A673 (cell line): ENCODE measurements around the gene DKKL1. TPM values are rescaled to one million over a fixed set of nuclear protein-coding genes. Genes with fewer than 3 reads are reported as not detected.
A peak's percentile ranks its signal among the peaks of the same experiment; 100 is the strongest.

ENCODE experiments used
- BruUV-seq: library from RNA; stranded (reverse); fragments of 400-500 nt; replicated peaks from 2 replicates; lab custom pipeline; 2021; lab: Mats Ljungman, UMichigan
- CTCF ChIA-PET: fragments of 300-600 bp; sonication (Branson Sonifier 250); formaldehyde crosslinking; loops from one replicate; lab custom pipeline; 2022; ENCODE audit warnings: antibody characterized with exemption; lab: Charles Lee
- POLR2A ChIA-PET: fragments of 300-600 bp; sonication (Branson Sonifier 250); formaldehyde crosslinking; loops from one replicate; lab custom pipeline; 2022; ENCODE audit warnings: antibody characterized with exemption; ENCODE audit not compliant: low non-redundant PET; lab: Charles Lee
- DNase-seq: peaks from one replicate; pipeline ENCODE4 v3.0.0-alpha.2; 2015; ENCODE audit warnings: low spot score
- H3K27ac ChIP-seq: fragments of 200-600 bp; sonication (generic); 2 replicates; pipeline ENCODE4 v1.5.1; 2016; ENCODE audit warnings: mixed run types, low read depth, mild to moderate bottlenecking, mixed read lengths, antibody characterized with exemption, low read length; ENCODE audit not compliant: poor library complexity, severe bottlenecking
- H3K27me3 ChIP-seq: fragments of 200-600 bp; sonication (generic); replicated peaks from 2 replicates; pipeline ENCODE4 v1.6.1; 2017; ENCODE audit warnings: mixed run types, low read depth, mild to moderate bottlenecking, mixed read lengths, antibody characterized with exemption, low read length; ENCODE audit not compliant: insufficient read depth, poor library complexity
- H3K36me3 ChIP-seq: fragments of 200-600 bp; sonication (generic); 2 replicates; pipeline ENCODE4 v1.6.1; 2016; ENCODE audit warnings: mixed run types, mild to moderate bottlenecking, mixed read lengths, antibody characterized with exemption, low read length; ENCODE audit not compliant: insufficient read depth, poor library complexity, severe bottlenecking
- H3K4me1 ChIP-seq: fragments of 200-600 bp; sonication (generic); 2 replicates; pipeline ENCODE4 v1.6.1; 2017; ENCODE audit warnings: mixed run types, mild to moderate bottlenecking, mixed read lengths, antibody characterized with exemption, low read length; ENCODE audit not compliant: insufficient read depth, poor library complexity, severe bottlenecking
- H3K4me3 ChIP-seq: fragments of 200-600 bp; sonication (generic); 2 replicates; pipeline ENCODE4 v1.5.1; 2016; ENCODE audit warnings: low read depth, mixed run types, mild to moderate bottlenecking, mixed read lengths, low read length; ENCODE audit not compliant: poor library complexity, severe bottlenecking
- H3K9me3 ChIP-seq: fragments of 200-600 bp; sonication (generic); 2 replicates; pipeline ENCODE4 v1.6.1; 2016; ENCODE audit warnings: mixed run types, low read depth, mild to moderate bottlenecking, mixed read lengths, antibody characterized with exemption, low read length; ENCODE audit not compliant: poor library complexity, severe bottlenecking
- CTCF ChIP-seq: fragments of 300-800, 200-600 bp; sonication (generic); conservative IDR thresholded peaks from 2 replicates; pipeline ENCODE4 v1.5.1; 2017; ENCODE audit warnings: low read depth, mild to moderate bottlenecking, antibody characterized with exemption, low read length, moderate library complexity, mixed read lengths
- EZH2 ChIP-seq: fragments of 200-600 bp; sonication (generic); IDR thresholded peaks from 2 replicates; pipeline ENCODE4 v1.6.1; 2017; ENCODE audit warnings: borderline replicate concordance, low read depth, mild to moderate bottlenecking, mixed read lengths, antibody characterized with exemption, low read length; ENCODE audit not compliant: poor library complexity, severe bottlenecking
- intact Hi-C: fragments of 100-400 bp; cut with micrococcal nuclease; formaldehyde crosslinking; loops from one replicate; pipeline ENCODE4 v1.10.0; 2022; ENCODE audit not compliant: unreplicated experiment
- total RNA-seq: library from RNA; stranded (reverse); gene quantifications from 2 replicates; pipeline ENCODE4 v1.2.3, GENCODE V29; 2021

The DKKL1 gene
- total RNA-seq, 1 experiment from 2014 or later = 1.2 TPM

GRCh38 chr19:49420227-49420626, 56.5 kb downstream of the DKKL1 start:
- POLR2A ChIA-PET = no interaction called here
- Histone ChIP-seq H3K27ac (no peak overlapping the region), H3K9me3 (no peaks in the 10 kb centered on the region), H3K27me3 (peaks cover 62% of the 10 kb centered on the region), H3K4me1 (peaks cover 8% of the 10 kb centered on the region), H3K36me3 (no peaks in the 10 kb centered on the region), H3K4me3 (no peak overlapping the region)
- no peak for DNase-seq
- intact Hi-C loops = no loop called here
- TF ChIP-seq CTCF (no peak), EZH2 (no peak)
- BruUV-seq = no TSS peak
- CTCF ChIA-PET = no interaction called here

DNA sequence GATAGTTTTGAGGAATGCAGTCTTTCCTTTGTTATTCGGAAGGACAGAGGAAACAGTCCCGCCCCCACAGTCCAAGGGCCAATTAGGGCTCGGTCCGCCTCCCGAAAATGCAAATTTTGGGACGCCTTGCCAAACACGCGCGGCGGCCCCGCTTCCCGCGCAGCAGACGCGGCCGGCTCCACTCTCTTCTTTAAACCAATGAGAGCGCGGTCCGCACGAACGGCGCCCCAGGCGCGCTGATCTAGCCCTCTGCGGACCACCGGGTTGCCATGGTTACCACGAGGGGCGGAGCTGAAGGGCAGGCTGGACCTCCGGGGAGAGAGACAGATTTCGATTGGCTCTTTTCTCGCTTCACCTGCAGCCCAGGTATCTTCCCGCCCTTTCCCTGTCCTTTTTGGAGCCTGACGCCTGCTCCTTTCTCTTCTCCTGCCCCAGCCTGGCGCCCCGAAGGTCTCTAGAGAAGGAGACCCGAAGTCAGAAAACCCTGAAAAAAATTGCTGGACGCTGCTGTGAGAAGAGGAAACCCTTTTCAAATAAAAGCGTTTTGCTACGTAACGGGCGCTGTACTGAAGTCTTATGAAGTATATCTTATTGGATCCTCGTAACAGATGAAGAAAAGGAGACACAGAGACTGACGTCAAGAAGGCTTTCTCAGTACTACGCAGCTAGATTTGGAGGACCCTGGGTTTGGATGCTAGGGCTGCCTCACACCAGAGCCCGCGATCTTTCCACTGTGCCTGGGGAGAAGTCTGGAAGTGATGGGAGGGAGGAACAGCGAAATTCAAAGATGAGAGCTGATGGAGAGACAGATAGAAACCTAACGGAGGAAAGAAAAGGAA, 57.6 kb downstream of the DKKL1 start:
- Histone ChIP-seq H3K4me1 (peaks cover 13% of the 10 kb centered on the region), H3K9me3 (no peaks in the 10 kb centered on the region), H3K27ac (no peak overlapping the region), H3K4me3 (no peak overlapping the region), H3K27me3 (peaks cover 72% of the 10 kb centered on the region), H3K36me3 (no peaks in the 10 kb centered on the region)
- no peak for TF ChIP-seq CTCF
- peak; percentile 87 for TF ChIP-seq EZH2
- BruUV-seq = no TSS peak
- CTCF ChIA-PET = interaction anchor here (0.6 kb wide), 1 partner anchor 57 kb away, joined by 3 read pairs; no protein-coding TSS in a partner anchor
- intact Hi-C loops = no loop called here
- peak; percentile 90 for DNase-seq
- POLR2A ChIA-PET = interaction anchor here (0.6 to 0.7 kb wide), 2 partner anchors 15 to 17 kb away, joined by 5 to 7 read pairs; no protein-coding TSS in a partner anchor

- H3K27me3 ChIP-seq = peaks cover 78% of the 10 kb centered on the region
- H3K27ac ChIP-seq = no peak overlapping the region
- H3K36me3 ChIP-seq = no peaks in the 10 kb centered on the region
- H3K9me3 ChIP-seq = no peaks in the 10 kb centered on the region
- BruUV-seq = no TSS peak
- DNase-seq = no peak
- peaks cover 18% of the 10 kb centered on the region for H3K4me1 ChIP-seq
- ChIA-PET POLR2A (interaction anchor here (0.7 kb wide), 1 partner anchor 18 kb away, joined by 5 read pairs; no protein-coding TSS in a partner anchor), CTCF (interaction anchor here (0.5 to 0.6 kb wide), 3 partner anchors 57 to 246 kb away, joined by 3 read pairs; no protein-coding TSS in a partner anchor)
- intact Hi-C loops = no loop called here
- H3K4me3 ChIP-seq = no peak overlapping the region
- TF ChIP-seq CTCF = no peak
Observed at GRCh38 chr19:49421878-49422202, 58.2 kb downstream of the DKKL1 start.
